WERI-Rb-1 (cell line): ENCODE data around the gene HOOK1.

ENCODE experiments used
- DNase-seq: peaks from one replicate; pipeline ENCODE4 v3.0.0-alpha.2; 2020
- H3K27ac ChIP-seq: fragments of 250-450 bp; sonication (Bioruptor Pico); 2 replicates; pipeline ENCODE4 v1.5.1; 2020; ENCODE audit warnings: mild to moderate bottlenecking, moderate library complexity
- H3K27me3 ChIP-seq: fragments of 250-450 bp; sonication (Bioruptor Pico); 2 replicates; pipeline ENCODE4 v1.5.1; 2021; ENCODE audit warnings: mild to moderate bottlenecking, low read depth, moderate library complexity; ENCODE audit not compliant: insufficient read depth, severe bottlenecking
- H3K36me3 ChIP-seq: fragments of 250-450 bp; sonication (Bioruptor Pico); 2 replicates; pipeline ENCODE4 v1.5.1; 2020; ENCODE audit warnings: mild to moderate bottlenecking, moderate library complexity
- H3K4me3 ChIP-seq: 2 replicates; pipeline ENCODE4 v1.5.1; 2011; ENCODE audit warnings: low read depth, mild to moderate bottlenecking, control low read depth, low read length
- H3K9me3 ChIP-seq: fragments of 250-450 bp; sonication (Bioruptor Pico); 2 replicates; pipeline ENCODE4 v1.5.1; 2021; ENCODE audit warnings: mild to moderate bottlenecking, moderate library complexity; ENCODE audit not compliant: severe bottlenecking
- TF ChIP-seq, protein P1 (sequence below): IDR thresholded peaks from 2 replicates; pipeline ENCODE4 v1.5.1; 2011; ENCODE audit warnings: low read depth, mild to moderate bottlenecking, control low read depth, inconsistent platforms, low read length

HOOK1 gene

DNA sequence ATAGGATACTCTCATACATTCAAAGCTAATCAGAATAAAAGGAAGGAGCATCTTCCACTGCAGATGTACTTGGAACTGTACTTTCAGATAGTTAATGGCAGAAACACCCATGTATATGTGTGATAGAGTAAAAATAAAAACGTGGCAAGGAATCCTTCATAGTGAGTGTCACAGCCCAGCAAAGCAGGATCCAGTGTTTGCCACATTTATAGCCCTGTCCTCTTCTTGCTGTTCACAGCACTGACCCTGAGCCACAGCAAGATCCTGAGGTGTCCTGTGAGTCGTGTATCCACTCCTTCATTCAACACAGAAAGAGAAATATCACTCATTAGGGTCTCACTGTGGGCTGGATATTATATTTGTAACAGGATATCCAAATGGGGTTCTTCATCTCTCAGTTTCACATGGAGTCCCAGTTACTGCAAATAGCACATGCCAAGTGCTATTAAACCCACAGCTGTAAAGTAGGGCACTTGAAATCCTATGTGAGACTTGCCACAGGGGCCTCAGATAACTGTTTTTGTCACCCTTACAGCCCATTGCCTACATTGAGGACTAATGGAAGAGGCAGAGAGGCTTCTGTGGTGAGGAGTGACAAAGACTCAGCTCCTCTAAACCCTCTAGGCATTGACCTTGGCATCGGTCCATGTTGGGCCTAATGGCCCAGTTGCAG lies 70.5 kb downstream of the HOOK1 start:
- no peak overlapping the region for H3K27ac ChIP-seq
- H3K4me3 ChIP-seq, result no peak overlapping the region
- no peaks in the 10 kb centered on the region for H3K27me3 ChIP-seq
- H3K36me3 ChIP-seq, result no peaks in the 10 kb centered on the region
- DNase-seq, result no peak
- TF ChIP-seq, protein P1, sequence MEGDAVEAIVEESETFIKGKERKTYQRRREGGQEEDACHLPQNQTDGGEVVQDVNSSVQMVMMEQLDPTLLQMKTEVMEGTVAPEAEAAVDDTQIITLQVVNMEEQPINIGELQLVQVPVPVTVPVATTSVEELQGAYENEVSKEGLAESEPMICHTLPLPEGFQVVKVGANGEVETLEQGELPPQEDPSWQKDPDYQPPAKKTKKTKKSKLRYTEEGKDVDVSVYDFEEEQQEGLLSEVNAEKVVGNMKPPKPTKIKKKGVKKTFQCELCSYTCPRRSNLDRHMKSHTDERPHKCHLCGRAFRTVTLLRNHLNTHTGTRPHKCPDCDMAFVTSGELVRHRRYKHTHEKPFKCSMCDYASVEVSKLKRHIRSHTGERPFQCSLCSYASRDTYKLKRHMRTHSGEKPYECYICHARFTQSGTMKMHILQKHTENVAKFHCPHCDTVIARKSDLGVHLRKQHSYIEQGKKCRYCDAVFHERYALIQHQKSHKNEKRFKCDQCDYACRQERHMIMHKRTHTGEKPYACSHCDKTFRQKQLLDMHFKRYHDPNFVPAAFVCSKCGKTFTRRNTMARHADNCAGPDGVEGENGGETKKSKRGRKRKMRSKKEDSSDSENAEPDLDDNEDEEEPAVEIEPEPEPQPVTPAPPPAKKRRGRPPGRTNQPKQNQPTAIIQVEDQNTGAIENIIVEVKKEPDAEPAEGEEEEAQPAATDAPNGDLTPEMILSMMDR, result no peak
- H3K9me3 ChIP-seq, result no peaks in the 10 kb centered on the region

DNA sequence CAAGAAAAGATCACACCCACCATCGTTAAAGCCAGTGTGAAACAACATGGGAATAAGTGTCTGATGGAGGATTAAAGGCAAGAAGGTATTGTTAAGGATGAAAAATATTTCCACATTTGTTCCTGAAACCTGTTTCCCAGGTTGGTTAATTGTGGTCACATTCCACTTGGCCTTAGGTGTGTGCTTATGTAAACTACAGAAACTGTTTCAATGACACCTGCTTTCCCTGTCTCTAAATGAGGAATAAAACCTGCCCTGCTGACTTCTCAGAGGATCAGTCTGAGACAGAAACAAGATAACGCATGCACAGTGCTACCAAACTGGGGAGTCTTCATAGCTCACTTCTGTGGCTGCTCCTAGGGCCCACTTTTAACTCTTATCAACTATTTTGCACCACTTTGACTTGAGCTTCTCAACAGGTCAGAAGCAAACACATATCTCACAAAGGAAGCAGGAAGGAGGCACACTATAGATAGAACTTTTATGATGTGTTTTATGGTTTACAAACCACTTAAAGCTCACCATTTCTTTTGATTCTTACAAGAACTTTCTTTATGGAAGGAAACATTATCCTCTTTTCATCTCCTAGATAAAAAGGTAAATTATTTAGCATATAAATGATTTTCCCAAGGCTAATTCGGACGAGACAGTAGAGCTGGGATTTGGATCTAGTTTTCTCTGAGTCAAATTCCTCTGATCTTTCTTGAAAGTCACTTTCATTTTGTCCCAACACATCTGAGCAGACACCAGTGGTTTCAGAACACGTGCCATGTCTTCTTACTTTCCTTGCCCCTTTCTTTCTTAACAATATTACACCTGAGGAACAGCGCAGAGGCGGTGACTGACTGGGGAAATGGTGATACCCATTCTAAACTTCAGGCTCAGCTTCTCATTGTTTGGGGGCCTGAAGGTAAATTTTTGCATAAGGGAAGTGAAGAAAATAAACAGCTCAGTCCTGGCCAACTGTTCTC lies 78.4 kb downstream of the HOOK1 start:
- no peak for DNase-seq

GRCh38 chr1:59897165-59897564 lies 82.4 kb downstream of the HOOK1 start:
- Histone ChIP-seq H3K9me3 (no peaks in the 10 kb centered on the region), H3K4me3 (no peak overlapping the region), H3K27ac (no peak overlapping the region), H3K36me3 (no peaks in the 10 kb centered on the region), H3K27me3 (no peaks in the 10 kb centered on the region)
- DNase-seq, result no peak
- TF ChIP-seq, protein P1, result no peak

More for the DNA sequence above, 78.4 kb downstream of the HOOK1 start:
- no peaks in the 10 kb centered on the region for H3K9me3 ChIP-seq
- no peaks in the 10 kb centered on the region for H3K36me3 ChIP-seq
- TF ChIP-seq, protein P1, result no peak
- no peaks in the 10 kb centered on the region for H3K27me3 ChIP-seq
- no peak overlapping the region for H3K4me3 ChIP-seq
- H3K27ac ChIP-seq, result no peak overlapping the region

DNA sequence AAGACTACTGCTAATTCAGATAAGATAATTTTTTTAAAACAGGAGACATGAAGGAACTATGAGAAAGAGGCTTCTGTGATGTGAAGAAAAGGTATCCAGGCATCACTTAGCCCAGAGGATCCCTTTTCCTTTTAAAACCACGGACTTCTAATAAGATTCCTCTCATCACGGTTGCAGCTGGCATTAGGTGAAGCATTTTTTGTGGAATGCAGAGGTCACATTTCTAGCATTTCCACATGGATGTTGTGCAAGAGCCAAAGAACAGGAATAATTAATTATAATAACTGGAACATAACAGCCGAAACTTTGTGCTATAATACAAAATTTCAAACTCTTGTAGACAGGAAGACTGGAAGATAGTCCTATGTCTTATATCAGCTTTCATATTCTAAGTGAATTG lies 84.2 kb downstream of the HOOK1 start:
- DNase-seq, result no peak
- no peaks in the 10 kb centered on the region for H3K36me3 ChIP-seq
- TF ChIP-seq, protein P1, result no peak
- H3K27ac ChIP-seq, result no peak overlapping the region
- no peak overlapping the region for H3K4me3 ChIP-seq
- H3K27me3 ChIP-seq, result no peaks in the 10 kb centered on the region
- no peaks in the 10 kb centered on the region for H3K9me3 ChIP-seq

DNA sequence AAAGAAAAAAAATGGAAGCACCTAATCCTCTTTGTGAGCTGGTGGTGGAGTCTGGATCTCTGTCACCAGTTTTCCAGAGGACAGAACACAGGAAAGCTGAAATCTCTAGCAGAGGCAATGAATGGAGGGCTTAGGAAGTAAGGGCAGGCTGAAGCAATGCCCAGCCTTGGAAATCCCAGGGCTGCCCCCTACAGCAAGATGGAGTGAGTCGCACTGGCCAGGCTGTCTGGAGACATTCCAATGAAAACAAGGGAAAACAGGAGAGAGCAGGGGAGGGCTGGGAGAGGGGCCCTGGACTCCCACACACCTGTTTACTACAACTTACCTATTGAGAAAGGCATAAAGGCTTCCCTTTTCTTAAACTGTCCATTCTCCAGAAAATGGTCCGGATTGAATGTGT lies 85.9 kb downstream of the HOOK1 start:
- H3K9me3 ChIP-seq, result no peaks in the 10 kb centered on the region
- H3K36me3 ChIP-seq, result no peaks in the 10 kb centered on the region
- TF ChIP-seq, protein P1, result peak; percentile 32; the same call in 1 of the 2 replicates
- DNase-seq, result peak; percentile 13
- H3K27ac ChIP-seq, result no peak overlapping the region
- no peaks in the 10 kb centered on the region for H3K27me3 ChIP-seq
- no peak overlapping the region for H3K4me3 ChIP-seq
